Measurements from ENCODE around the gene EN2.
"Not testable (repeated sequence)": the region's sequence is repeated elsewhere in the genome, so short reads cannot be mapped to it uniquely, and the experiment has no call there.

Gene EN2

DNA sequence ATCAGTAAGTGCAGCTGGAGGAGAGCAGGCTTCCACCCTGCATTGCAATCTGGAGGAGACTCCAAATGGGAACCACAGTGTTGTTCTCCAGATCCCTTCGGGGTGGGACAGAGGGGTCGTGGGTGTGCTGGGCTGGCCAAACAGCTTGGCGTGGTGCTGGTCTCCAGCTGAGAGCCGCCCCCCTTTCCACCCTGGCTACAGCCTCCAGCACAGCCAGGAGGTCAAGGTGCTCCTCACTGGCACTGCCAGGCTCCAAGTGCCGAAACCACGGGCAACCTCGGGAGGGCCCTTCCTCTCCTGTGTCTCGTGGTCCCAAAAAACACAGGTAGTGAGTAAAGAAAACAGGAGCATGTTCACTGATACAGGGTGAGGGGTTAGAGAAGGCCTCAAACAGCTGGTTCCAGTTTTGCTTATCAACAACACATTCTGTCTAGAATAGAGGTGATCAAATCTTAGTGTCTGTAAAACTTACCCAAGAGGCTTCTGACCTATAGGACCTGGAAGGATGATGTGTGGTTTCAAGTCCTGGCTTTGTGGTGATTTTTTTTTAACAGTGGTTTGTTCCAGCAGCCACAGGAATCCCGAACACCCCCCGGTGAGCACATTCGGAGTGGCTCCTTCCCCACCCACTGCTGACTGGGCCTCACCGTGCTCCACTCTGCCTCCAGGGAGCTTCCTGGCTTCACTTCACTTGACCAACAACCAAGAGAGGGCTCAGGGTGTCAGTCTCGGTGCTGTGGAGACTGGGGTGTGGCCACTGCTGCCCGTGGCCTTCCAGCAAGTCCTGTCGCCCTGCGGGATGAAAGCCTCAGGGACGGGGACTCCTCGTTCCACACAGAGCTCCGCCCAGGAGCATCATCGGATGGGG lies 31.2 kb upstream of the EN2 start:
- no peak for DNase-seq

- no peak for DNase-seq
Measured at GRCh38 chr7:155427411-155428038, 30.4 kb upstream of the EN2 start.

- no peak for DNase-seq
Measured at GRCh38 chr7:155428171-155428834, 29.6 kb upstream of the EN2 start.

DNA sequence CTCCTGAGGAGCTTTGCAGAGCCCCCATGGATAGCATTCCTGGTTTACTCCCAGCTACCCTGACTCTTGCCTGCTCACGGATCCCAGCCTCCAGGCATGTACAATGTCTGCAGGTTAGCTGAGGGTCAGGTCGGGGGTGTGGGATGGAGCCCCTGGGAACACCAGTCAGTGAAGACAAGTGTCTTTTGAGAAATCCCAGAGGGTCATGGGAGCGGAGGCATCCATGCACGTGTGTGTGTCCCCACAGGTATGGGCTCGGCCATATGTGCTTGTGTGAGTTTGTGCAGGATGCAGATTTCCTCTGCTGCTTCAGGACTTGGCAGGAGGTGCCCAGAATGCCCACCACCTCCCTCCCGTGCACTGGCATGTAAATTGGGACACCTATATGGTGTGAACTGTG lies 28.3 kb upstream of the EN2 start:
- no peak for DNase-seq

GRCh38 chr7:155430606-155431005 lies 27.3 kb upstream of the EN2 start:
- no peak for DNase-seq

- no peak for DNase-seq
Measured at GRCh38 chr7:155431231-155431630, 26.7 kb upstream of the EN2 start.

GRCh38 chr7:155431711-155432110 lies 26.2 kb upstream of the EN2 start:
- DNase-seq: no peak

DNA sequence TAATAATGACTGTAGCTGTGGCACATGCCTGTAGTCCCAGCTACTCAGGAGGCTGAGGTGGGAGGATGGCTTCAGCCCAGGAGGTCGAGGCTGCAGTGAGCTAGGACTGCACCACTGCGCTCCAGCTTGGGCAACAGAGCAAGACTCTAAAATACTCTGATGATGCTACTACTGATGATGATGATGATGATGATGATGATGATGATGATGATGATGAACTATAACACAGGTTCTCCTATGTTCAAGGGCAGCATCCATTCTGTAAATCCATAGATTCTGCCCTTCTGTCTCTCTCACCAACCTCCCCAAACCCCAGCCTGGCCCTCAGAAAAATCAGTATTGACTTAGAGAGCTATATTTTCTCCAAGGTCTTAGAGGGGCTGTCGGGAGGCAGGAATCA lies 22.8 kb upstream of the EN2 start:
- DNase-seq: no peak

DNA sequence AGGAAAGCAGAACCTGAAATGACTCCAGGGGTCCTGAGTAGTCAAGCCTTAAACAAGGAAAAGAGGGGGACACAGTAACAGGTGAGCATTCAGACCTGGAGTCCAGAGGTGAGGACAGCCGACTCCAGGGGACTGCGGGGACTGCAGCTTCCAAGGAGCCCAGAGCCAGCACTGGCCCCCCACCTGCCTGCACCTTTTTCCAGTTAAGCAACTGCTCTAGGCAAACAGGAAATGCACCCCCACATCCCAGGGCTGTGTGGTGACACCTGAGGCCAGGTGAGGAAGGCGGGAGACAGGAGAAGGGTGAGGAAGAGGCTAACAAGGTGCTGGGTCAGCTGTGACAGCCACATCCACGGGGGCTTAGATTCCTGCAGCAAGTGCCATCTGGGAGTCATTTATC lies 20.1 kb upstream of the EN2 start:
- no peak for DNase-seq

DNA sequence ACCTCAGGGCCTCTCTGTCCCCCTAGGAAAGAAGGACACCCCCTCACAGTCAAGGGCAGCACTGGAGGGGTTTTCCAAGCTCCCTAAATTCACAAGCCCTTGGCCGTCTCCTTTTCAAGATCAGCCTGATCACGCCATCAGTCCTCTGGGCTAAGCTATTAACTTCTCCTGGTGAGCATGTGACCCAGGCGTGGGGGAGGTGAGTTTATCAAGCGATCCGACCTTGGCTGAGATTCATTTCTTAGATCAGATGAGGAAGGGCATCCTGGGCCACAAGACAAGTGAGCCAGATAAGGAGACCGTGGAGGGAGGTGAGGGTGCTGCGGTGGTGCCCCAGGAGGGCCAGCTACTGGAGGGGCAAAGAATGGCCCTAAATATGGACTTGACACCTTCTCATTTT lies 19.2 kb upstream of the EN2 start:
- no peak for DNase-seq

GRCh38 chr7:155439311-155440017 lies 18.5 kb upstream of the EN2 start:
- no peak for DNase-seq

- no peak for DNase-seq
Measured at GRCh38 chr7:155440018-155440410, 17.9 kb upstream of the EN2 start.

- no peak for DNase-seq
Measured at GRCh38 chr7:155441856-155442255, 16.1 kb upstream of the EN2 start.

- DNase-seq: no peak
Measured at GRCh38 chr7:155444746-155445145, 13.2 kb upstream of the EN2 start.

GRCh38 chr7:155445606-155446005 lies 12.3 kb upstream of the EN2 start:
- not testable (repeated sequence) for DNase-seq

- DNase-seq: no peak
Measured at GRCh38 chr7:155447603-155448002, 10.3 kb upstream of the EN2 start.

GRCh38 chr7:155448632-155449007 lies 9.3 kb upstream of the EN2 start:
- no peak for DNase-seq

DNA sequence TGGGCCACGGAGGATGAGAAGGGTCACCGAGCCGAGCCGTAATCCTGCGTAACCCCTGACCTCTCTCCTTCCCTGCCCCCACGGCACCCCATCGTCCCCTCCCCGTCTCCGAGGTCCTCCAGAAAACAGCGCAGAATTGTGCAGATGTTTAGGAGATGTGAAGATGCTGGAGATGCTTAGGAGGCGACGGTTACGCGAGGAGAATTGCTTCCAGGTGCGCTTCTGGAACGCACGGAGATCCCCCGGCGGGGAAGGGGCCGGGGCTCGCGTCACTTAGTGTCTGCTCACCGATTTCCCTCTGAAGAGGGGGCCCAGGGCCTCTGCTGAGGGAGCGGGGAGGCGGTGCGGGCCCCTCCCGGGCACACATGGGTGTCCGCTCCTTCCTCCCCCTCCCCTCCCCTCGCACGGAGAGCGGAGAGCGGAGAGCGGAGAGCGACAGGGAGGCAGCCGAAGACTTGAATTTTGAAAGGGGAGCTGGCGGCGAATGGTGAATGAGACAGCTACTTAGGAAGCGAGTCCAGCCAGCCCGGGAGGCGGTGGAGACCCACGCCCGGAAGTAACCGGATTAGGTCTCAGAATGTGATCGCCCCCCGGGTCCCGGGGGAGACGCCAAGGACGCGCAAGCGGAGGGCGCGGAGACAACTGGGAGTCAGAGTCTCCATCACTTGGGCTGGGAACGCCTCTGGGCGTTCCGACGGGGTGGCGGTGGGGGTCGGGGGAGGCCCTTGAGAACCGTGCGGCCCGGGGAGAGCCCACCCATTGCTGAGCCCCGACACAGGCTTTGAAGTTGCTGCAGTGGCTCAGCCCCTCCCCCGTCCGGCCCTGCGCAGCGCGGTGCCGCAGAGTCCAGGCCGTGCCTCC lies 8.7 kb upstream of the EN2 start:
- DNase-seq: no peak

DNA sequence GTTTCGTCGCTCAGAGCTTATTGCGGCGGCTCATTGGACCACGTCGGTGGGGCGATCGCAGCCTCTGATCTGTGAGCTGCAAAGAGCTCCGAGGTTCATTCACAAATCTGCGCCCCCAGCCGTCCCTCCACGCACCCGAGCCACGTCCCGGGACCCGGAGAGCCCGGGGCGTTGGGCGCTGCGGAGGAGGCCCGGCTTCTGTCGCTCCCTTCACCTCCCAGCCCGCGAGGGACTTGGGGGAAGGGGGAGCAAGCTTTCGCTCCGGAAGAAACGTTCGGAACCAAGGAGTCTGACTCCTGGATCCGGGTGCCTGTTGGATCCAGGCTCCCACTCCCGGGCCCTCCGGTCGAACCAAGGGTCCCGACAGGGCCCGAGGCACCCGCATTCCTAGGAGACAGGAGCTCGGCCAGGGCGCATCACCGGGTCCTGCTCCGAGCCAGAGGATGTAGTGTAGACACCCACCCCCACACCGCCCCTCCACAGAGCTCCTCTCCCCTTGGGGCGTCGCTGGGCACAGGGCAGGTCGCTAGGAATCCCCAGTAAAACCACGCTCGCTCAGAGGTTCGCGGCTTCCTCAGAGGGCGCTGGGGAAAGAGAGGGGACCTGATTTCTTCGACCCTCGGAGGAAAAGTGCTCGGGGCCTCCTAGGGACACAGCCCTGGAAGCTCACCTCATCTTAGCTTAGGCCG lies 7.9 kb upstream of the EN2 start:
- no peak for DNase-seq

GRCh38 chr7:155450558-155450969 lies 7.4 kb upstream of the EN2 start:
- DNase-seq: no peak

GRCh38 chr7:155450970-155451801 lies 6.7 kb upstream of the EN2 start:
- DNase-seq: no peak
